ENCODE results near the gene MVB12B.

The MVB12B gene

GRCh38 chr9:126303488-126303887 is 23.1 kb upstream of the MVB12B start:
- DNase-seq (ENCODE audit: low read depth, low spot score), result no peak

- DNase-seq (ENCODE audit: low read depth, low spot score), result no peak
These were observed 22.2 kb upstream of the MVB12B start for GRCh38 chr9:126304207-126304970.

- DNase-seq (ENCODE audit: low read depth, low spot score), result no peak
These were observed 21.7 kb upstream of the MVB12B start for GRCh38 chr9:126304971-126305320.

GRCh38 chr9:126306071-126306647 is 20.5 kb upstream of the MVB12B start:
- DNase-seq (ENCODE audit: low read depth, low spot score), result no peak

- DNase-seq (ENCODE audit: low read depth, low spot score), result no peak
These were observed 19.1 kb upstream of the MVB12B start for GRCh38 chr9:126307322-126308061.

- DNase-seq (ENCODE audit: low read depth, low spot score), result no peak
These were observed 17.0 kb upstream of the MVB12B start for GRCh38 chr9:126309427-126310189.

- no peak for DNase-seq (ENCODE audit: low read depth, low spot score)
These were observed 13.8 kb upstream of the MVB12B start for GRCh38 chr9:126312584-126313551.

GRCh38 chr9:126316085-126316655 is 10.5 kb upstream of the MVB12B start:
- no peak for DNase-seq (ENCODE audit: low read depth, low spot score)

- DNase-seq (ENCODE audit: low read depth, low spot score), result no peak
These were observed 9.1 kb upstream of the MVB12B start for GRCh38 chr9:126317513-126317912.

GRCh38 chr9:126318858-126319257 is 7.8 kb upstream of the MVB12B start:
- DNase-seq (ENCODE audit: low read depth, low spot score), result no peak

GRCh38 chr9:126319671-126320070 is 7.0 kb upstream of the MVB12B start:
- no peak for DNase-seq (ENCODE audit: low read depth, low spot score)

- DNase-seq (ENCODE audit: low read depth, low spot score), result no peak
These were observed 6.3 kb upstream of the MVB12B start for GRCh38 chr9:126320158-126320922.

- DNase-seq (ENCODE audit: low read depth, low spot score), result no peak
These were observed 4.9 kb upstream of the MVB12B start for GRCh38 chr9:126321742-126322141.

GRCh38 chr9:126325821-126326220 is 808 bp upstream of the MVB12B start:
- DNase-seq (ENCODE audit: low read depth, low spot score), result no peak

GRCh38 chr9:126327006-126327713 is 531 bp downstream of the MVB12B start:
- DNase-seq (ENCODE audit: low read depth, low spot score), result no peak

- DNase-seq (ENCODE audit: low read depth, low spot score), result no peak
These were observed 1.1 kb downstream of the MVB12B start for GRCh38 chr9:126327714-126328185.

GRCh38 chr9:126328407-126328806 is 1.8 kb downstream of the MVB12B start:
- no peak for DNase-seq (ENCODE audit: low read depth, low spot score)

- DNase-seq (ENCODE audit: low read depth, low spot score), result no peak
These were observed 3.0 kb downstream of the MVB12B start for GRCh38 chr9:126329476-126330275.

Data from activated CD4-positive, CD25-positive, alpha-beta regulatory T cell treated with anti-CD3 and anti-CD28 coated beads, Interleukin-2, amount 50 U/mL, for 16 hours (primary cell).